GM13977 (cell line): Measurements from ENCODE around the gene CMTM2.

ENCODE experiments used
- DNase-seq: peaks from one replicate; pipeline ENCODE4 v3.0.0; 2012; ENCODE audit warnings: low spot score
- in situ Hi-C: fragments of 300-500 bp; cut with MboI; formaldehyde crosslinking; loops from one replicate; pipeline ENCODE4 v1.12.0; 2022; ENCODE audit warnings: low sequenced_read_pairs, low pct_unique_long_range_greater_than_20kb, mixed read lengths, inconsistent platforms; ENCODE audit not compliant: unreplicated experiment
- TF ChIP-seq, protein P1 (sequence below): IDR thresholded peaks from 2 replicates; pipeline ENCODE4 v1.5.1; 2012; ENCODE audit warnings: mild to moderate bottlenecking, control low read depth; ENCODE audit not compliant: insufficient read depth; ENCODE audit errors: extremely low read depth, missing control alignments

CMTM2 gene

DNA sequence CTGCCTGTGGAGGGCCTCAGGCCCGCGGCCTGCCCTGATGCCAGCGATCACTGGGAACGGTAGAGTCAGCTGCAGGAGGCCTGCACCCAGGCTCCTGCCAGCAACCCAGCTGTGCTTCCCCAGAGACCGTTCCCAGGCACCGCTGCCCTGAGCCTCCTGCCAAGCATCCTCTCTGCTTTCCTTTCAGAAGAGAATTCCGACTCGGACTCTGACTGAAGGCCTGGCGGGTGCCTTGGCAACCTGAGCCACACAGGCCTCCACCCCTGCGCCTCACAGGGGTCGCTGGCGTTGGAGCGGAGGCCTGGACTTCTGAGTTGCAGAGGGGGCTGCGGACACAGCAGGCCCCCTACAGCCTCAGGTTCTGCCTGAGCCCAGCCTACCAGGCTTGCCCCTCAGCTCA lies 33.2 kb downstream of the CMTM2 start:
- no peak for DNase-seq
- TF ChIP-seq, protein P1, sequence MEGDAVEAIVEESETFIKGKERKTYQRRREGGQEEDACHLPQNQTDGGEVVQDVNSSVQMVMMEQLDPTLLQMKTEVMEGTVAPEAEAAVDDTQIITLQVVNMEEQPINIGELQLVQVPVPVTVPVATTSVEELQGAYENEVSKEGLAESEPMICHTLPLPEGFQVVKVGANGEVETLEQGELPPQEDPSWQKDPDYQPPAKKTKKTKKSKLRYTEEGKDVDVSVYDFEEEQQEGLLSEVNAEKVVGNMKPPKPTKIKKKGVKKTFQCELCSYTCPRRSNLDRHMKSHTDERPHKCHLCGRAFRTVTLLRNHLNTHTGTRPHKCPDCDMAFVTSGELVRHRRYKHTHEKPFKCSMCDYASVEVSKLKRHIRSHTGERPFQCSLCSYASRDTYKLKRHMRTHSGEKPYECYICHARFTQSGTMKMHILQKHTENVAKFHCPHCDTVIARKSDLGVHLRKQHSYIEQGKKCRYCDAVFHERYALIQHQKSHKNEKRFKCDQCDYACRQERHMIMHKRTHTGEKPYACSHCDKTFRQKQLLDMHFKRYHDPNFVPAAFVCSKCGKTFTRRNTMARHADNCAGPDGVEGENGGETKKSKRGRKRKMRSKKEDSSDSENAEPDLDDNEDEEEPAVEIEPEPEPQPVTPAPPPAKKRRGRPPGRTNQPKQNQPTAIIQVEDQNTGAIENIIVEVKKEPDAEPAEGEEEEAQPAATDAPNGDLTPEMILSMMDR: no peak
- in situ Hi-C loops: no loop called here

DNA sequence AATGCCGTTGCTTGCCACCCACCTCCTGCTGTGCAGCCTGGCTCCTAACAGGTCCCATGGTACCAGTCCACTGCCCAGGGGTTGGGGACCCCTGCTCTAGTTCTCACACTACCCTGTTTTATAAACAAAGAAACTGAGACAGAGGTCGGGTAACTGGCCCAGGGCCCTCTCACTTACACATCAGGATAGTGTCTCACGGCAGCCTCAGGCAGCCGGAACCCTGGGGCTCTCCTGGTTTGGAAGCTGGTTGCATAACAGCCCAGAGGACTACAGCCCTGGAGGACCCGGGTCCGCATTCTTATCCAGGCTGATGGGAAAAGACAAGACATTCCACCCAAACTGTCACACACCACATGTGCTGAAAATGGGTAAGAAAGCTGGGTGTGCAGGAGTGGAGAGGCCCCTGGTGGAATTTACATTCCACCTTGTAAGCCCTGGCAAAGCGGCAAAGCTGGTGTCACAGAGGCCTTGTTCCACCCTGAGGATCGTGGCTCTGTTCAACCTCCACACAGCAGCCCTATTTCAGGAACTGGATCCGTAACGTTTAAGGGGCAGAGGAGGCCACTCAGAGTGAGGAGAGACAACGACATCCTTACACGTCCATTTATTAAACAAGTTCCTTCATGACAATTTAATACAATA lies 35.0 kb downstream of the CMTM2 start:
- in situ Hi-C loops: no loop called here
- TF ChIP-seq, protein P1: no peak

DNA sequence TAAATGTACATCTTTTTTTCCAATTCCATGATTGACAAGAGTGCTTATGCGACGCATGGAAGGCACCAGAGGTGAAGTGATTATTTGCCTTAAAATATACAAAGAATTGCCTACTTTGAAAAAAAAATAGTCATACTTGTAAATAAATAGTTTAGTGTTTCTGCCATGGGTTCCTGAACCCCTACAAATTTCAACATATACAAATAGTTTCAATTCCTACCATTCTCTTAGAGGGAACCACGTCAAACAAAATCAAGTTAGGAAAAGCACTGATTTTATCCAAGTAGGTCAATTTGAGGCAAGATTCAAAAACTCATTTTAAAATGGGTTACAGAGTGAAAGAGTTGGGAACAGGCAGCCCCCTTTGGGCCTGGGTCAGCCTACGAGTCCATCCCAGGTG lies 36.9 kb downstream of the CMTM2 start:
- TF ChIP-seq, protein P1: no peak
- in situ Hi-C loops: no loop called here

More for the DNA sequence above, 35.0 kb downstream of the CMTM2 start:
- no peak for DNase-seq

DNA sequence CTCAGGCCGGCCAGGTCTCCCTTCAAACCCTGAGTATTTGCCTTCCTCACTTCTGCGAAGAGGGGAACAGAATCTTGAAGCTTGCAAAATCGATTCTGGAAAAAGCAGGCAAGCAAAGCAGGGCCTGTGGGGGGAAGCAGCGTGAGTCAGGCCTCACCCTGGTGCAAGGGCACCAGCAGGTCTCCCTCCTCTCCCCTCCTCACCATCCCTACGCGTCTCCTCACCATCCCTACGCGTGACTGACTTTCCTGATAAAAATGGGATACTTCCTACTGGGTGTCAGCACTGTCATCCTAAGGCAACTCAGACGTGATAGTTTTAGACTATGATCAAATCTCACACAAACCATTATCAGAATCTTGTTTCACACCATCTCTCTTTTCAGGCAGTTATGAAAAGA lies 37.3 kb downstream of the CMTM2 start:
- DNase-seq: no peak
- TF ChIP-seq, protein P1: no peak
- in situ Hi-C loops: no loop called here

More for the DNA sequence above, 36.9 kb downstream of the CMTM2 start:
- DNase-seq: no peak

DNA sequence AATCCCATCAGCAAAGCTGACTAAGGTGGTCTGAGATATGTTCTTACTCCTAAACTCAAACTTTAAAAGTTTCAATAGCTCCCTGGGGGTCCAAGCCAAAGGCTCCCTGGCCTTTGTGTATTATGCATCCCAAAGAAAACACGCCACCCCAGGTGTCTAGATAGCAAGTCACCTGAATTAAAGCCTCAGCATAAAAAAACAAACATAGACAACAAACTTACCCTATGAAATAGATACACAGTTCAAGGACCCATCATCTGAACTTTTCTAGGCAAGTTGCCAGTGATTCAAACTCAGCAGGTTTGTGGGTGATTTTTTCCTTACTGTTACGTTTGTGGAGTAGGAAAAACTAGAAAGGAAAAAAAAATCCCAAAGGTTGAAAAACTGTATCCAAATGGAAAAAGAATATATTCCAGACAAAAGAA lies 37.8 kb downstream of the CMTM2 start:
- no peak for DNase-seq
- in situ Hi-C loops: no loop called here
- TF ChIP-seq, protein P1: no peak

DNA sequence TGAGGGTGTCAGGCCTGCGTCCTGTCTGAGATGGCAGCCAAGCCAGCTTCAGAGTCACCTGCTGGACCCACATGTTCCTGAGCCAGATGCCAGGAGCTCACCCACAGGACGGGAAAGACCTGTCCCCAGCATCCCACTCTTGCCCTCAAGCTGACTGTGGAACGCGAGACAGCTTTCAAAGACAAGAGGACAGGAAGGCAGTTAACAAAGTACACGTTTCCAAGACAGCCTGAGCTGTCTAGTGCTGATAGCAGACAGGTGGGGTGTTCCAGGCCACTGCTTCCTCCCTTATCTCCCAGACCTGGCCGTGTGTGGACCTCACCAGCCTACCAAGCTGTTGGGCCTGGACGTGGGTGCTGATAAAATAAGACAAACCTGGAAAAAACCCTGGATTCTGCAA lies 38.5 kb downstream of the CMTM2 start:
- TF ChIP-seq, protein P1: no peak
- in situ Hi-C loops: no loop called here
- no peak for DNase-seq
